NCI-H2029 treated with DMSO at 0.1 percent for 48 hours (cell line): Measurements from ENCODE around the gene GSE1.
A peak's percentile ranks its signal among the peaks of the same experiment; 100 is the strongest.

Experiments used
- DNase-seq: peaks from one replicate; lab custom pipeline; 2025; lab: John Stamatoyannopoulos, UW

GSE1 gene

DNA sequence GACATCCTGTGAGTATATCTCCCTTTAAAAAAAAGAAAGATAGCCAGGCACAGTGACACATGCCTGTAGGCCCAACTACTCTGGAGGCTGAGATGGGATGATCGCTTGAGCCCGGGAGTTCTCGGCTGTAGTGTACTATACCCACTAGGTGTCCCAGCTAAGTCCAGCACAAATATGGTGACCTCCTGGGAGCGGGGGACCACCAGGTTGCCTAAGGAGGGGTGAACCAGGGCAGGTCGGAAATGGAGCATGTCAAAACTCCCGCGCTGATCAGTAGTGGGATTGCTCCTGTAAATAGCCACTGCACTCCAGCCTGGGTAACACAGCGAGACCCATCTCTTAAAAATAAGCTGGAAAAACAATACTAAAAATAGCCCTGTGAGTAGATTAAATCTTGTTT lies 46.2 kb downstream of the GSE1 start:
- no peak for DNase-seq

DNA sequence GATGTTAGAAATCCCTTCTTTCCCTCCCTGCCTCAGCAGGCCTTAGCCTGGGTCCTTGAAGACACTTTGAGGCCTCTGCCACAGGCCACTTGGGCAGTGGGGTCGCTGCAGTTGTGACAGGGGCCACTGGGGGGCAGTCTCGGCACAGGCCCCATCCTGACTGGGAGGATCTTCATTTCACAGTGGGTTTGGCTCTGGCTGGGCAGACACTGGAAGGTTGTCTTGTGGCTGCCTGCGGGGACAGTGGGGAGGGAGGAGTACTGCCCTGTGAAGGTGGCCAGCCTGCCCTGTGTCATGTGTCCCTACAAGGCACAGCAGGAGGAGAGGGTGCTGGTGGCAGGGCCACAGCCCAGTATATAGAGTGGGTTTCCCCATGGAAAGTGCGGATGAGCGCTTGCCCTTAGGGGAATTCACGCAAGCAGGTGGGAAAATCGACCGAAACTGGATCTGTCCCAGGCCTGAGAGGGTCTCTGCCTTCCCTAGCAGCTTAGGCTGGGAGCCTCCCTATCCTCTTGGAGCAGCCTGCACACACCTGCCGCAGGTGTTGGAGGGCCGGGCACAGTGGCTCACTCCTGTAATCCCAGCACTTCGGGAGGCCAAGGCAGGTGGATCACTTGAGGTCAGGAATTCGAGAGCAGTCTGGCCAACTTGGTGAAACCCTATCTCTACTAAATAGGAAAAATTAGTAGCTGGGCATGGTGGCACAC lies 46.8 kb downstream of the GSE1 start:
- no peak for DNase-seq

DNA sequence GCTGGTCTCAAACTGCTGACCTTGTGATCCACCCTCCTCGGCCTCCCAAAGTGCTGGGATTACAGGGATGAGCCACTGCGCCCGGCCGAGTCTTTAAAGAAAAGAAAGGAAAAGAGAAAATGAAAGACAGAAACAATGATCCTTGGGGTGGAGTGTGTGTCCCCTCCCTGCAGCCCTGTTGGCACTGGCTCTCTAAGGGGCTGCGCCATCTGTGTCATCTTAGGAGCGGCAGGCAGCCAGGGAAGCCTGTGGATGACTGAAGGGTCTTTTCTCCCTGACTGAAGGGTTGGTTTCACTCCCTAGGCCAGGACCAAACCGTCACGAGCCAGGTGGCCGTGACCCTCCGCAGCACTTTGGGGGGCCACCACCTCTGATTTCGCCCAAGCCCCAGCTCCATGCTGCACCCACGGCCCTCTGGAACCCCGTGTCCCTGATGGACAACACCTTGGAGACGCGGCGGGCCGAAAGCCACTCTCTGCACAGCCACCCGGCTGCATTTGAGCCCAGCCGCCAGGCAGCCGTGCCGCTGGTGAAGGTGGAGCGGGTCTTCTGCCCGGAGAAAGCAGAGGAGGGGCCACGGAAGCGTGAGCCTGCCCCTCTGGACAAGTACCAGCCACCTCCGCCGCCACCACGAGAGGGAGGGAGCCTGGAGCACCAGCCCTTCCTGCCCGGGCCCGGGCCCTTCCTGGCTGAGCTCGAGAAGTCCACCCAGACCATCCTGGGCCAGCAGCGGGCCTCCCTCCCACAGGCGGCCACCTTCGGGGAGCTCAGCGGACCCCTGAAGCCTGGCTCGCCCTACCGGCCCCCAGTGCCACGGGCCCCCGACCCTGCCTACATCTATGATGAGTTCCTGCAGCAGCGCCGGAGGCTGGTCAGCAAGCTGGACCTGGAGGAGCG lies 48.0 kb downstream of the GSE1 start:
- DNase-seq = no peak

DNA sequence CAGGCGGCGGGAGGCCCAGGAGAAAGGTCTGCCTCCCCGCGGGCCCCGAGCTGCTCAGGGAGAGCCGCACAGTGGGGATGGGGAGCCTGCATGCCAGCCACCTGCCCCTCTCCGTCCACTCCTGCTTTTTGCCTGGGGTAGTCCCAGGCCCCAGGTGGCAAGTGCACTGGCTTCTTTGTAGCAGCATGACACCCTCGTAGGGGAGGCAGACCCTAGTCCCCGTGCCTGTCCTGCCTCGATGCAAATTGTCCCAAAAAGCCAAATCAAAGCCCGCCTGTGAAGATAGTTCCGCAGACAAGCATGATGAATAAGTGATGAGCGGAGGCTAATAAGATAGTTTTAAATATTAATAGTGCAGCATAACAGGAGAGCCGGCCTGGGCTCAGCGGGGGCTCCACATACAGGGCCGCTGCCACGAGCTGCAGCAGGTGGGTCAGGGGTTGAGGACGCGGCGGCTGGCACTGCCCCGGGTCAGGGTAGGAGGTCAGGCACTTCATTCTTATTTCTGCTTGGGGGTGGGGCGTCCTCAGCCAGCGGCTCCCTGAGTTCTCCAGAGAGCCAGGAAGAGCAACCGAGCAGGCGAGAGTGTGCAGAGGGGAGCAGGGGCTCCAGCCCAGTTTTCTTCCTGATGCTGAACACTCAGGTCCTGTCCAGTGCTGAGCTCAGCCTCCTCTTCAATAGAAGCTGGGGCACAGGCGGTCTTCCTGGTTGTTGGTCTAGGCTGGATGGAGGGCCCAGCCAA lies 48.8 kb downstream of the GSE1 start:
- DNase-seq = no peak

DNA sequence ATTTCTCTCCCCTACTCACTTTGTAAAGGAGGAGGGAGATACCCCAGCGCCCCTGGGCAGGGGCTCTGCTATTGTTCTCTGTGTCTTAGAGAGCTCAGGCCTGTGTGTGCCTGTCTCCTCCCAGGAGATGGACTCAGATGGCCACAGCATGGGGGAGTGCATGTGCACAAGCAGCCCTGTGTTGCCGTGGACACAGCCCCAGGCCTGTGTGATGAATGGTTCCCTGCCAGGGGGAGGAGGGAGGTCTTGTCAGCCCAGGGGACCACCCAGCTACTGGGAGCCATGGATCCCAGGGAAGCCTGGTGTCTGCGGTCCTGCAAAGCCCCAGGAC lies 49.3 kb downstream of the GSE1 start:
- no peak for DNase-seq

DNA sequence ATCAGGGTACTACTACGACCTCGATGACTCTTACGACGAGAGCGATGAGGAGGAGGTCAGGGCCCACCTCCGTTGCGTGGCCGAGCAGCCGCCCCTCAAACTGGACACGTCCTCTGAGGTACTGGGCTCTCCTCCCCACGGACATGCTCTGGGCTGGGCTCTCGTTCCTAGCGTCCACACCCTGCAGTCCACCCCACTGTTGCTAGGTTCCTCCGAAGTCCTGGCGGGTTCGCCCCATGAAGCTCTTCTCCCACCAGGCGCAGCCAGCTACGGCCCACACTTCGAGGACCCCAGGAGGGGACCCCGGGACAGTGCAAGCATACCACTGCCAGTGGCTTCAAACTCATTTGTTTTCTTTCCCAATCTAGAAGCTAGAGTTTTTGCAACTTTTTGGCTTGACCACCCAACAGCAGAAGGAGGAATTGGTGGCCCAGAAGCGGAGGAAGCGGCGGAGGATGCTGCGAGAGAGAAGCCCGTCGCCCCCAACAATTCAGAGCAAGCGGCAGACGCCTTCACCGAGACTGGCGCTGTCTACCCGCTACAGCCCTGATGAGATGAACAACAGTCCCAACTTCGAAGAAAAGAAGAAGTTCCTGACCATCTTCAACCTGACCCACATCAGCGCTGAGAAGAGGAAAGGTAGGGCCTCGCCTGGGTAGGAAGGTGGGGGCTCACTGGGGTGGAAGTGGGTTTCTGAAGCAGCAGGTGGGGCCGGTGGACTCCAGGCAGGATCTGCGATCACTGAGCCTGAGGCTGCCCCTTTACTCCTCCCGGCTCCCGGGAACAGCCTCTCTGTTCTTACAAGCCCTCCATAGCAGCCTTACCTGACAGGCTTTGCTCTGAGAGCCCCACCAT lies 50.1 kb downstream of the GSE1 start:
- no peak for DNase-seq

DNA sequence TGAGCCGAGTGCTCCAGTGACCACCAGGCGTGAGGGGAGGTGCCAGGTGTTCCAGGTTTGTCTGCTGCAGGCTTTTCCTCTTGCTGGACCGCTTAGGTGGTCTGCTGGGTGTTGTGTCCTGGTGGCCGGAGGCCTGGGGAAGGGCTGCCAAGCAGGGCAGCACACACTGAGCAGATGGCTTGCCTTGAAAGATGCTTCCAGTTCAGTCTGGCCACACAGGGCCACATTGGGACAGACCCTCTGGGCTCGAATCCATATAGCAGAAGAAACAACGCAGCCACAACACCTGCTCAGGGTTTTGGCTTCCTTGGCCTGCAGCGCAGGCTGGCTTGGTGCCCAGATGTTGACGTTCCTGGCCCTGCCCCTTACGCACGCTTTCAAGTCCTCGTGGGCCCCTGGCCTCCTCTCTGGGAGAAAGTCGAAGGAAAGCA lies 50.8 kb downstream of the GSE1 start:
- DNase-seq = no peak

DNA sequence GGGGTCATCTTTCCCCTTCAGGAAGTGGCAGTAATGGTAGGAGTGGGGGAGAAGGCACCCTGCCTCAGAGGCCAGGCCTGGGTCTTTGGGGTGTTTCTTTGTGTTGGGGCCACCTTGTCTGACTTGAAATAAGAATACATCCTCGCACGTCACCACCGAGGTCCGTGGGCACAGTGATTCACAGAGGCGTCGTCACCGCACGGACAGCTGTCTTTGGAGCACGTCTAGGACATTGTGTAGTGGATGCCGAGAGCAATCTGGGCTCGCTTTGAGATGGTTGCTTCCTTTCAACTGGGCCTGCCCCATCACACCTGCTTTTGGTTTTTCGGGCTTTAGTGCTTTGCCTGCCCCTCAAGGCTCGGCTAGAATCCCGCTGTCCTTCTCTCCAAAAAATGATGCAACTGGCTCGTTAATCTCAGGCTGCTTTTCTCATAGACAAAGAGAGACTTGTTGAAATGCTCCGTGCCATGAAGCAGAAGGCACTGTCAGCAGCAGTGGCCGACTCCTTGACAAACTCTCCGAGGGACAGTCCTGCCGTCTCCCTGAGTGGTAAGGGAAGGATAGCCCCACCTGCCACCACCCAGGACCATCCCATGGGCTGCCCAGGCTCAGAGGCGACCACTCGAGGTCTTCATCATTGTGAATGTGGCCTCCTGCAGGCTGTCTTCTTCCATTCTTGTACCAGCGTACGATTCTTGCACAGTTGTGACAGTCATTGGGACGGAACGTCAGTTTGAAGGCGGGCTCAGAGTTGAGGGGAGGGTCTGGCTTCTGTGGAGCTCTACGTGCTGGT lies 51.7 kb downstream of the GSE1 start:
- no peak for DNase-seq

DNA sequence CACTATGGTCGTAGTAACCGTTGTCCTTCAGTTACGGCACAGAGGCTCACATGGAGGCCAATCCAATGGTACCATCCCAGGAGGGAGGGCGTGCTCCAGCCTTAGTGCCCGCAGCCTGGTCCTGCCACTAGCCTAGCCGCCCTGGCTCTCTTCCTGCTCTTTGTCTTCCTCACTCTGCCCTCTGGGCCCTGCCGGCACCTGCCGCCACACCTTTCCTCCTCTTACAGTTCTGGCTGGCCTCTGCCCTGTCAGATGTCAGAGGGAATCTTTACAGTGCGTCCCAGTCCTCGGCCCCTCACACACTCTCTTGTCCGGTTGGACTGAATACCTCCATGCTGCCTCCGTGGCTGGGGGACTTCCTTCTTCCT lies 52.2 kb downstream of the GSE1 start:
- no peak for DNase-seq

DNA sequence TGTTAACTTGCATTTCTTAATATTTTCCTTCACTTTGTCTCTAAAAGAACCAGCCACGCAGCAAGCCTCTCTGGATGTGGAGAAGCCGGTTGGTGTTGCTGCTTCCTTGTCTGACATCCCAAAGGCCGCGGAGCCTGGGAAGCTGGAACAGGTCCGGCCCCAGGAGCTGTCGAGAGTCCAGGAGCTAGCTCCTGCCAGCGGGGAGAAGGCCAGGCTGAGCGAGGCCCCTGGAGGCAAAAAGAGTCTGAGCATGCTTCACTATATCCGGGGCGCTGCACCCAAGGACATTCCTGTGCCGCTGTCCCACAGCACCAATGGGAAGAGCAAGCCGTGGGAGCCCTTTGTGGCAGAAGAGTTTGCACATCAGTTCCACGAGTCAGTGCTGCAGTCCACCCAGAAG lies 52.8 kb downstream of the GSE1 start:
- no peak for DNase-seq

DNA sequence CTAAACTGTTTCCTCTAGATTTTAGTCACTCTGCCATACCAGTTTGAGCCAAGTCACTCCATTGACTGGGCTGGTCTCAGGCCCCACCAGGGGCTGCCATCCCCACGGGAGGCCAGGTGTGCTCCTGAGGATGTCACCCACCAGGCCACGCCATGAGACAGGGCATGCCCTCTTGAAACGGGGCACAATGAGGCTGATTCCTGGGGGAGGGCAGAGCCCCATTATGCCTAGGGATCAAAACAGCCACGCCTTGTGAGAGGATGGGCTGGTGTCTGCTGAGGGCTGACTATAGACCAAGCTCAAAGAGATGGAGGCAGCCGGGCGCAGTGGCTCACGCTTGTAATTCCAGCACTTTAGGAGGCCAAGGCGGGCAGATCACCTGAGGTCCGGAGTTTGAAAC lies 54.1 kb downstream of the GSE1 start:
- DNase-seq = no peak

DNA sequence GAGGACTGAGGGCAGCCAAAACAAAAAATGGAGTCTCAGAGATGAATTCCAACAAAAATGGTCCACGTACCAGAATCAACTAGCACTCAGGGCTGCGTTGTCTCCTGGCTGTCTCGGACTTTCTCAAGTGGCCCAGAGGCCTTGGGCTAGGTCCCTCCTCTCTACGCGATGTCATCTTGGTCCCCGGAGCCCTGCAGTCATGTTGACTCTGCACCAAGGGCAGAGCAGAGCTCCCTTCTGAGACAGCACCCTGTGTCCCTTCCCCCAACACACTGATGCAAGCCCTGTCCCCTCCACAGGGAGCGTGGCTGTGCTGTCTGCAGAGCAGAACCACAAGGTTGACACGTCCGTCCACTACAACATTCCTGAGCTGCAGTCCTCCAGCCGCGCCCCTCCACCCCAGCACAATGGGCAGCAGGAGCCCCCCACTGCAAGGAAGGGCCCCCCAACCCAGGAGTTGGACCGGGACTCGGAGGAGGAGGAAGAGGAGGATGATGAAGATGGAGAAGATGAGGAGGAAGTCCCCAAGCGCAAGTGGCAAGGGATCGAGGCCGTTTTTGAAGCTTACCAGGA lies 54.8 kb downstream of the GSE1 start:
- DNase-seq = no peak

DNA sequence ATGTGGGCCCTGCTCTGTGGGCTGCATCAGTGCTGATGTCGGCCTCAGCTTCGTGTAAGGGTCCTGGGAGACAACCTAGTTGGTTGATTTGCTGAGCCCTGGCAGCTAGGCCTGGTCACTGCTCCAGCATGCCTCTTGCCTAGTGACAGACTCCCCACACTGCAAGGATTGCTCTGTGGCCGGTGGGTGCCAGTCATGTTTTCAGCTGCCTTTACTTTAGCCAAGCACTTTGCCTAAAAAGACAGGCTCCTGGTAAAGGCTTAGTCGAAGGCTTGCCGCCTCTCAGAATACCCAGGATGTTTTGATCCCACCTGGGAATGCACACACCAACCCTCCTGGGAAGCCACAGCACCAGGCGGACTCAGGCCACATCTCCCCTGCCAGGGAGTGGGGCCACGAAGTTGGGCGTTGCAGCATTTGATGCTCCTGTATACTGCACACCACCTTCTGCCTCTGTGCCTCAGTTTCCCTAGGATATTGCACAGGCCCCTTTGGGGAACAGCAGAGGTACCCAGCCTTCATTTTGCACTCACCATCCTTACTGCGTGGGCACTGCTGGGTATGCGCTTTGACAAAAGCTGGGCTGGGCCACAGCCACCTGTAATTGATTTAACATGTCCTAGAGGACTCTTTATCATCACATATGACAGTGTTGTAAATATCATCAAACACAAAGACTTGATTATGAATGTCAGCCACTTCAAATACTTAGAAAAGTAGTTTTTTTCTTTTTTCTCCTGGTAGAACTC lies 55.7 kb downstream of the GSE1 start:
- no peak for DNase-seq

DNA sequence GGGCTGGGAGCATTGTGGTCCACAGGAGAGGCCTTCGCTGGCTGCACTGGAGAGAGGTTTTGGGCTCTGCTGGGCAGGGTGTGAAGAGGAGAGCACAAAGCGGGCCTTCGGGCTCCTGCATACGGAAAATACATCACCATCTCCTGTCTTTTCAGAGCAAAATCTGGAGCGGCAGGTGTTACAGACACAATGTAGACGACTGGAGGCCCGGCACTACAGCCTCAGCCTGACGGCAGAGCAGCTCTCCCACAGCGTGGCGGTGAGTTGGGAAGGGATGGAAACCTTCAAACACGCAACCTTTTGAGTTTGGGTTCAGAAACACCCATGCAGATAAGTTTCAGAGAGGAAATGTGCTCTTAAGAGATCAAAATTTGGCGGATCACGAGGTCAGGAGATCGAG lies 57.7 kb downstream of the GSE1 start:
- DNase-seq = no peak

DNA sequence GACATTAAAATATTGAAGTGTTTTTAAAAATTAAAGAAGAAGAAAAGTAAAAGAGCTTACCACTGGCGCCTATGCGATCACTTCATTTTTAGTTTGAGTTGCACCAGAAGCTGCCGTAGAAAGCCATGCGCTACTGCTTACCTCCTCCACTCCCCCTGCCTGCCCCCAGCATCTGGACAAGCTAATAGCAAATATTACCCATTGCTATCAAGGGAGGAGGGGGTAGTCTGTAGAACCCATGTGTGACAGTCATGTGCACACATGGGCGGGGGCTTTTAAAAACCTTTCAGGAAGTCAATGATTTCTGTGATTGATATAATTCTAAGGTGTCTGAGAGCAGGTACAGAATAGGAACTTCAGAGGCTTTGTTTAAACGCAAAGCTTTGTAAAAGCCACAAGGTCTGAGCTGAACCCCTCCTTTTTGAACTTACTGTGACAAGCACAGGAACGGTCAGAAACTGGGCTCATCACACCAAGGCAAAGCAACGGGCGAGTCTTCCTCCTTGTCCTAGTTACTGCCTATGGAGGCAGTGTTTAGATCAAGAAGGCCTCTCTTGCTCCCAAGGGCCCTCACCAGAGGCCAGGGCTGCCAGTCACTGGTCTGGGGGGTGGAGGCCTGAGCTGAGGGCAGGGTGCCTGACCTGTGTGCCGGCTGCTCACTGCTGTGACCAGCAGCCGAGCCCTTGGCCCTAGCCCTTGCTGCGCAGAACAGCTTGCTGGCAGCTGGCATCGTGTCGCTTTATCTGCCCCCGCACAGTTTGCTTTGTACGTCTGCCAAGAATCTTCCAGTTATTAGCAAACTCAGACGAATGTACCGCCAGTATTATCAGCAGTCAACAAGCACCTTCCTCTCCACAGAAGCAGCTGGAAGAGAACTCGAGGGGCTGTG lies 60.7 kb downstream of the GSE1 start:
- peak; percentile 56 for DNase-seq

DNA sequence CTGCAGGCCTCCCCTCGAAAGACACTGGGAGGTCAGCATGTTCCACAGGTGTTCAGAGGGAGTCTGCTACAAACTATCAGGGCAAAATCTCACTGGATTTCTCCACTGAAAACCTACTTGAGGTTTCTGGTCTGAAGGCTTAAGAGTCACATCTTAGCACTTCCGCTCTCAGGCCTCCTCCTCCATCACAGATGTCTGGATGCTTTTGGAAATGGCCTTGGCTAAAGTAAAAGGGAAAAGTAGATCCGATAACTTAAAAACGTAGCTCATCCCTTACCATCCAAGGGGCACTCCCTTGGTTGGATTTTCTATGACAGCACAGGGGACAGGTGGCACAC lies 61.3 kb downstream of the GSE1 start:
- DNase-seq = no peak

DNA sequence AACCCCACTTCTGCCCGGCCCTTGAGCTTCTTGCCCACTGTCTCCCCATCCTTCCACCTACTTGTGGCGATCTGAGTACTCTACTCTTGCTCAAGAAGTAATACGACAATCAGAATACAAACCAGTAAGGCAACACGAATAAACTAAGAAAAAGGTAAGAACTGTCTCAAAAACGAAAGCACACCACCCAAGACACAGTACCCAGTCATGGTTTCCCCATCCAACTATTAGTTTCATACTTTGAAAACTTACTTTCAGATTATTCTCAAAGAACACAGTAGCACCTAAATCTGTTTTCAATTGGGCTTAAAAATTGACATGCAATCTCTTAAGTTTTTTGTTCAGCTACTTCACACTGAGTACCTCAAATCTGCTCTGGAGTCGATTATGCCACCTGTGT lies 61.7 kb downstream of the GSE1 start:
- no peak for DNase-seq

DNA sequence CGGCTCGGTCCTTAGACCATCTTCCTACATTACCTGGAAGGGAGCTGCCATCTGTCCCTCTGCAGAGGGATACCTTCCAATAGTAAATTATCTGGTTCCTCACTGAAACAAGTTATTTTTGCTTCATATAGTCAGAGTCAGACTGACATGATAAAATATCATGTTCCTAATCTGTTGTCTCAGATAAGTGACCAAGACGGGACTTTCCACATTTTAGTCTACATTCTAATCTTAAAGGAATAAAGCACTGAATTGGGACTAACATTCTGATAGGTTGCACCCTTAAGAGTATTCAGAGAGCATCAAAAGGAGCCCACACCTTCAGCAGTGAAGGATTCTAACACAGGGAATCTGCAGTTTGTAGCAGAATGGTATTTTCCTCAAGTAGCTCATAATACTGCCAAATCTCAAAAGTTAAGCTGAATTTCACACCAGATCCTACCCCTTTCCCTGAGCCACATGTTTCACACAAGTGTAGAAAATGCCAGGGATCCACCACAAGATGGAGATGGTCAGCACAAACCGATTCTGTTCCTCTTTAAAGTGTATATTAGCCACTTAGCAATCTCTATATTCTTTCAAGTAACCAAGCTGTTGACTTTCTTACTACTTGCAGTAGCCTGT lies 62.2 kb downstream of the GSE1 start:
- no peak for DNase-seq

DNA sequence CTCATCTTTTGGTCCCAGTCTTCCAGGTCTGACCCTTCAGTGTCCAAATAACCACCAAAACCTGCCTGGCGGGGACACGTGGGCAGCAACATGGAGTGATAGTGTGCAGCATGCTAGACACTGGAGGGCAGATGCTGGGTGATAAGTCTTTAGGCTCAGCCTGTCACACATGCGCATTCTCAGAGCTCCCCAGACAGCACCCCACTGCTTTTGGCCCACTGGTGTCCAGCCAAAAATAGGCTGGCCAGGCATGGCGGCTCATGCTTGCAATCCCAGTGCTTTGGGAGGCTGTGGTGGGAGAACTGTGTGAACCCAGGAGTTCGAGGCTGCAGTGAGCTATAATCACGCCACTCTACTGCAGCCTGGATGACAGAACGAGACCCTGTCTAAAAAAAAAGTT lies 63.3 kb downstream of the GSE1 start:
- DNase-seq = no peak
